Activated CD8-positive, alpha-beta memory T cell treated with anti-CD3 and anti-CD28 coated beads for 1 hour (primary cell): ENCODE measurements around the gene NAP1L3.

Experiments used
- DNase-seq, 2 donors: peaks; one replicate each; pipeline ENCODE4 v3.0.0-alpha.2; 2020; ENCODE audit warnings: low read depth in 1 of 2; ENCODE audit errors: extremely low read depth in 1 of 2

Gene NAP1L3, protein sequence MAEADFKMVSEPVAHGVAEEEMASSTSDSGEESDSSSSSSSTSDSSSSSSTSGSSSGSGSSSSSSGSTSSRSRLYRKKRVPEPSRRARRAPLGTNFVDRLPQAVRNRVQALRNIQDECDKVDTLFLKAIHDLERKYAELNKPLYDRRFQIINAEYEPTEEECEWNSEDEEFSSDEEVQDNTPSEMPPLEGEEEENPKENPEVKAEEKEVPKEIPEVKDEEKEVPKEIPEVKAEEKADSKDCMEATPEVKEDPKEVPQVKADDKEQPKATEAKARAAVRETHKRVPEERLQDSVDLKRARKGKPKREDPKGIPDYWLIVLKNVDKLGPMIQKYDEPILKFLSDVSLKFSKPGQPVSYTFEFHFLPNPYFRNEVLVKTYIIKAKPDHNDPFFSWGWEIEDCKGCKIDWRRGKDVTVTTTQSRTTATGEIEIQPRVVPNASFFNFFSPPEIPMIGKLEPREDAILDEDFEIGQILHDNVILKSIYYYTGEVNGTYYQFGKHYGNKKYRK

DNA sequence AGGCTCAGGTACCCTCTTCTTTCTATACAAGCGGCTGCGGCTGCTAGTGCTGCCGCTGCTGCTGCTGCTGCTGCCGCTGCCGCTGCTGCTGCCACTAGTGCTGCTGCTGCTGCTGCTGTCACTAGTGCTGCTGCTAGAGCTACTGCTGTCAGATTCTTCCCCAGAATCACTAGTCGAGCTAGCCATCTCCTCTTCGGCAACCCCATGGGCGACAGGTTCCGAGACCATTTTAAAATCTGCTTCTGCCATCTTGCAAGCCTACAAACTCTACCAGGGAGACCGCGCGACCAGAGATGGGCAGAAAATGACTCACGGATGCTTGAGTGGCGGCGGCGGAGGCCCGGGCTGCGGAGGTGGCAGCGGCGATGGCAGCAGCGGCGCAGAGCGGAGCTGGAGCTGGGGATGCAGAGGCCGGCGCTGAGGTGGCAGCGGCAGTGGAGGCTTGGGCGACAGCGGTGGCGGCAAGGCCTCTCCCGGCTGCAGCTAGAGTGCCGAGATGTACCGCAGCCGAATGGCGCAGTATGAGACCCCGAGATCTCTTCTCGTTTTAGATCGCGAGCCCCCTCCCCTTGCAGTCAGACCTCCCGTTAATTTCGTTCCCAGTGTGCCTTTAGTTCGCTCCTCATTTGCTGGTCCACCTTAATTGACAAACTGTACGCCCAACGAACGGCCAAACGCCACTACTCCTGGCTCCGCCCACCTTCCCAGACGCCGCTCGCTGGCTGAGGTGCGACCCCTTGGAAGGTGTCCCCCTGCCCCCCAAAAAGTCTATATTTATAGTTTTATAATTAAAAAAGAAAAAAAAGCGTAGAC lies at the start of gene NAP1L3:
NAP1L3 (minus strand) TSS at position 523 of the 813 bp plus-strand sequence; CDS start at position 249, 274 bp downstream.
- DNase-seq: peak; percentile 18 to 23

DNA sequence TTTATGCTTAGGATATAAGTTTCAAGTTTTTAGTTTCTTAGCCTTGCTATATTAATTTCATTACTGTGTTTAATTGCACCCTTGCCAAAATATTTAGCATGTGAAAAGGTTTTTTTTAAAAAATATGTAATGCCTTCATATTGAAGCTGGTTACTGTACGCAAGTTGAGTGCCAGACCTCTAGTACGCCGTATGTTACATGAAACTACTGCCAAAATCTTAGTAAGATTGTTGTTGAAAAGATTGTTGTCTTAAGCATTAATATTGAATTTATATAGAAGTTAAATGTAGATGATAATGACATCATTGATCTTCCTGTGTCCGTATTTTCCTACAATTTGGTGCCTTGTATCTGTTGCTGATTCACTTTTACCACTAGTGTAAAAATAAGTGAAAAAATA lies 37.7 kb upstream of the NAP1L3 start:
- no peak for DNase-seq

DNA sequence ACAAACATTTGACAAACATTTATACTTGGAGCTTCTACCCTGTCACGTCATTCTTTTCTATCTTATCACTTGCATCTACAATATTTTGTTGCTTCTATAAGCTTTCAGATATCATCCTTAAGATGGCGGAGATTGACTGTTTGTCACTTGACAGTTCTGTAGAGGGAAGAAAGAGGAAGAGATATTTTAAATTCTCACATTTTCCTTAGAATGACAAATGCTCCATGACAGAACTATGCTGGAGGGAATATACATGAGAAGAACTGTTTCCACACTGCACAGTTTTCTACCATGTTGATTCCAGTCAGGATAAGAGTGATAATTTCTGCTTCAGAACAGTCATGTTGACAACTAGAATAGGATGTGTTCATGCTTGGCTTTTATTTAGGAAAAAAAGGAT lies 30.3 kb upstream of the NAP1L3 start:
- no peak for DNase-seq

DNA sequence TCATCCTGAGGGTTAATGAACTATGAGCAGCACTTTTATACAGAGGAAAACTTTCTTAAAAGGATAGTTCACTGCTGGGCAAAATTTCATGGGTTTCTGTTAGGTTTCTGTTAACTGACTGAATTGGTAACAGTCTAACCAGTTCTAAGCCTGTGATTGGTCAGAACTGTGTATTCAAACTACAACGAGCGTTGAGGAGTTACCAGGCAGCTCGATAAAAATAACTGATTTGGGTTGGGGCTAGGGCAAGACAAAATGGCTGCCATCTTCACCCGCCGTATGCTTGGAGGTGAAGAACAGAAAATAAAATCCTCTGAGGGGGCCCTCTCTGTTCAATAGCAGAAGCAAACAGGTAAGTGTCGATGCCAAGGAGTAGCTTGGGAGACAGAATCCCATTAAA lies 22.6 kb upstream of the NAP1L3 start:
- no peak for DNase-seq

DNA sequence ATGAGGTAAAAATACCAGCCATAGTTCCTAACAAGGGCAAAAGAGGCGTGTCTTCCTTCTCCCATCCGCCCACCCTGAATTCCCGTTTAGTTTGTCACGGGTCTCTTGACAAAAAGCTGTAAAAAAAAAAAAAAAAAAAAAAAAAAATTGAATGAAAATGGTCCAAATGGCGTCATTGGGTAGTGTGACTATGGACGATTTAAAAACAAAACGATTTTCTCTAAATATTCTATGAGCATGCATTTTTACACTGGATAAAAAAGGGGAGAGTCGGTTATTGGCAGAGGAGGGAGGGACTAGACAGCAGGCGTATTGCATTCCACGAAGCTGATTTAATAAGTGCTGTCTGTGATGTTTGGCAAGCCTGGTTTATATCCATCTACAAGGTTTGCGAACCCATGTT lies 492 bp upstream of the NAP1L3 start, which contains the start of gene FAM133A:
FAM133A (plus strand) TSS at position 338 of the 403 bp plus-strand sequence. CDS start 35,214 bp downstream, outside the sequence.
- DNase-seq: no peak

DNA sequence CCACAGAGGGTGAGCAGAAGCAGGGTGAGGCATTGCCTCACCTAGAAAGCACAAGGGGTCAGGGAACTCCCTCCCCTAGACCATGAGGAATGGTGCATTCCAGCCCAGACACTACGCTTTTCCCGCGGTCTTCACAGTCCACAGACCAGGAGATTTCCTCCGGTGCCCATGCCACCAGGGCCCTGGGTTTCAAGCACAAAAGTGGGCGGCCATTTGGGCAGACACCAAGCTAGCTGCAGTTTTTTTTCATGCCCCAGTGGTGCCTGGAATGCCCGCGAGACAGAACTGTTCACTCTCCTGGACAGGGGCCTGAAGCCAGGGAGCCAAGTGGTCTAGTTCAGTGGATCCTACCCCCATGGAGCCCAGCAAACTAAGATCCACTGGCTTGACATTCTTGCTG lies 12.8 kb downstream of the NAP1L3 start:
- no peak for DNase-seq

DNA sequence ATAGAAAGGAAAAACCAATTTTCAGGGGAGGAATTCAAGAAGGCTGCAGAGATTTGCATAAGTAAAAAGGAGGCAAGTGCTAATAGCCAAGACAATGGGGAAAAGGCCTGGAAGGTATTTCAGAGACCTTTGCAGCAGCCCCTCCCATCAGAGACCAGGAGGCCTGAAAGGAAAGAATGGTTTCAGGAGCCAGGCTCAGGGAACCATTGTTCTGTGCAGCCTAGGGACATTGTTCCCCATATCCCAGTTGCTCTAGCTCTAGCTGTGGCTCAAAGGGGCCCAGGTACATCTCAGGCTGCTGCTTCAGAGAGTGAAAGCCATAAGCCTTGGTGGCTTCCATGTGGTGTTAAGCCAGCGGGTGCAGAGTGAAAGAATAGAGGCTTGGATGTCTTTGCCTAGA lies 24.0 kb downstream of the NAP1L3 start:
- DNase-seq: no peak

DNA sequence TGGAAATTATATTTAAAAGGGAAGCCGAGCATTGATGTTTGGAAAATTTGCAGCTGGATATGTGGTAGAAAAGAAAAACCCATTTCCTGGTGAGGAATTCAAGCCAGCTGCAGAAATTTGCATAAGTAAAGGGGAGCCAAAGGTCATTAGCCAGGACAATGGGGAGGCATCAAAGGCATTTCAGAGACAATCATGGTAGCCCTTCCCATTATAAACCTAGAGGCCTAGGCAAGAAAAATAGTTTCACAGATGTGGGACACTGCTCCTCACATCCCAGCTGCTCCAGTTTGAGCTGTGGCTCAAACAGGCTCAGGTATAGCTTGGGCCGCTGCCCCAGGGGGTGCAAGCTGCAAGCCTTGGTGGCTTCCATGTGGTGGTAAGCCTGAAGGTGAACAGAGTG lies 35.8 kb downstream of the NAP1L3 start:
- no peak for DNase-seq
